Transverse colon (tissue), 3 donors: Measurements from ENCODE around the gene FAM186B.

ENCODE experiments used
- CTCF ChIP-seq, 5 experiments: fragments of 200-600 bp in 3 of 5; fragments of 450-650 bp in 2 of 5; sonication (generic) in 3 of 5; IDR thresholded peaks; 1 replicate in 2 of 5; 2 replicates in 3 of 5; pipeline ENCODE4 v1.5.1; 2016 to 2017; ENCODE audit warnings: antibody characterized with exemption in 5 of 5, inconsistent platforms in 3 of 5, mild to moderate bottlenecking in 2 of 5, moderate library complexity in 1 of 5
- POLR2A ChIP-seq: fragments of 450-650 bp; IDR thresholded peaks from one replicate; pipeline ENCODE4 v1.6.1; 2016; ENCODE audit warnings: antibody characterized with exemption, mild to moderate bottlenecking, moderate library complexity

GRCh38 chr12:49649892-49650291 lies 44.5 kb upstream of the FAM186B start:
- TF ChIP-seq CTCF (IDR thresholded peaks at IDR 0.05) (no peak), POLR2A (no peak)
